Activated CD8-positive, alpha-beta memory T cell treated with anti-CD3 and anti-CD28 coated beads, Interleukin-2, amount 50 U/mL, for 4 hours (primary cell): ENCODE measurements around the gene CHPF2.

Source experiments
- DNase-seq: peaks from one replicate; pipeline ENCODE4 v3.0.0-alpha.2; 2020

The CHPF2 gene

DNA sequence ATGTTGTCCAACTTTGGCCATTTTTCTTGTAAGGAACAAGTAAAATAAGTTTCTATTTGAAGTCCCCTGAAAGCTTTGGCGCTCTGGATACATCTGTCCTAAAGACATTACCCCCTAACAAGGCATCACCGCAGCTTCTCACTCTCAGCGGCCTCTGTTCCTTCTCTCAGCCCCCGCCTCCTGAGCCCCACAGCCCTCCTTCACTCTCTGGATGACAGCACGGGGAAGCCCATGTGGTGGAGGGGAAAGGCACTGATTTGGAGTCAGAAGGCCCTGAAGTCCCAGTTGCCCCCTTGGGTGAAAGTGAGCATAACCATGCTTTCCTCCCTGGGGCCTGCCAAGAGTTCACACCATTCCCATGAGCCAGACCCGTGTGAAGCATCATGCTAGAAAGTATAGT lies 26.6 kb upstream of the CHPF2 start:
- no peak for DNase-seq

DNA sequence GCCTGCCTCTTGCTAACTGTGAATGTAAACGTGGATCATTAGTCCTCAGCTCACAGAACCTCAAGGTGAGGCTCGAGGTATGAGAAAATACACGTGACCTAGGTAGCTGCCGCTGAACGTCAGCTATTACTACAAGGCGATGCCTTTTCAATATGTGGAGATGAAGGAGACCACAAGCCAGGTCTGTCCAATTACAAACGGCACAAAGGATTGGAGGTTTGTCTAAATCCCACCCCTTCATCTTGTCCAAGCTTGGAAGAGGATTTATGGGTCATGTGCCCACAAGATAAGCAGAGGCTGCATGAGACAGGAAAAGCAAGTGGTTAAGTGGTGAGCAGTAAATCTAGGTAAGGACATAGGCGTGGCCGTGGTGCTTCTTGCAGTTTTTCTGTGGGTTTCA lies 25.4 kb upstream of the CHPF2 start:
- no peak for DNase-seq

DNA sequence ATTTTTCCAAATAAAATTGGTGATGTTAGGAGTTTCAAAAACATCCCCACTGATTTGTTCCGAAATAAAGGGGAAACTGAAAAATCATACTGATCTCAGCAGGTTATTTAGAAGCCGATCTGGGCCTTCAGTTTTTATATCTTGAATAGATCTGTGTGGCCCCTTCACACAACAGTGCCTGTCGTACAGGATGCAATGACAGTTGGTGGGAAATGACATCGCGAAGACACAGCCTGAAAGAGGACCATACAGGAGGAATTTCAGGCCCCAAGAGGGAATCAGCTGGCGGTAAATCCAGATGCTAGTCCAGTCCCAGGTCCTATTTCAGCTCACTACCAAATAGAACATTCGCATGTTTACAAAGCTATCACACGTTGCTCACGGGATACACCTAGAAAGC lies 25.0 kb upstream of the CHPF2 start:
- DNase-seq = no peak

DNA sequence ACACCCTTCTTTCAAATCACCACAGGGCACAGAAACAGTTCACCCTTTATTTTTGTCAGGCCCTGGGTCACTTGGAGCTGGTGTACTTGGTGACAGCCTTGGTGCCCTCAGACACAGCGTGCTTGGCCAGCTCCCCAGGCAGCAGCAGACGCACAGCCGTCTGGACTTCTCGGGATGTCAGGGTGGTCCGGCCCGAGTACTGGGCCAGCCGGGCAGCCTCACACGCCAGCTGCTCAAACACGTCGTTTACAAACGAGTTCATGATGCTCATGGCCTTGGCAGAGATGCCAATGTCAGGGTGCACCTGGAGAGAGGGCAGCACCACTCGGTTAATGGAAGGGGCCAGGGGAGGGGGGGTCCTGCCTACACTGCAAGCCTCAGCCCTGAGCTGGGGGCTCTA lies 24.5 kb upstream of the CHPF2 start:
- DNase-seq = no peak

DNA sequence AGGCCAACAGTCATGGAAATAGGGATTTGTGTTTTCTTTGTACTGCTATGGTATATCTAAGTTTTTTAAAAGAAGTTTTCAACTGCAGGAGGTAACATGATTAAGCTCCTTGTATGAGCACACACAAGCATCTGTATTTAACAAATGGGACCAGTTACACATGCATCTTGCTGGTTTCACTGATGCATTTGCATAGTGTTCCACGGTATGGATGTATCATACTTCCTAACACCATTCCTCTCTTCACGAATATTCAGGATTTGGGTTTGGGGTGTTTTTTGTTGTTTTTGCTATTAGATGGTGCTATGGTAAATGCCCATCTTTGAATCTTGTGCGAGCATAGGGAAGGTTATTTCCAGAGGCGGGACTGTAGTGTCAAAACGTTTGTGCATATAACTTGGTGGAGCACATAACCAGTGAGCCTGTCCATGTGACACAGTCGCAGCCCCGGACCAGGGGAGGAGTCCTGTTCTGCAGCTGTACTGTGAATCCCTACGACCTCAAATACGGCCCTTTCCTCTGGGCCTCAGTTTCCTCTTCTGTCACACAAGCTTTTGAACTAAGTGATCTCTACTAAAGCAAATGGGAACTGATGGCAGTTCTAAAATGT lies 23.9 kb upstream of the CHPF2 start:
- DNase-seq = no peak

DNA sequence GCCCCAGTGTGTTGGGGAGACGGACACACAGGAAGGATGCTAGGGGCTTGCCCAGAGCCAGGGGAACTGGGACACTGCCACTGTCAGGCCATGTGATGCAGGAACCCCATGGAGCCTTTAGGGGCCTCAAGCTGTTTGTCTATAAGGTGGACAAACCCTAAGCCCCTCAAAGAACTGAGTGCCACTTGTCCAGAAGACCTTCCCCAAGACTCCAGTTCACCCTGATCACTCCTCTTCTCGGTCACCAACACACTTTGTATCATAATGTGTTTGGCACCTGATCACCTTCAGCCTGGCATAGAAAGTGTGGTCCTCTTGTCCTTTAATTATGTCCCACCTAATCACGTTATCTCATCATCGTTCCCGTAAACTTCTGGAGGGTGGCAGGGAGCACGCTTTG lies 22.7 kb upstream of the CHPF2 start:
- DNase-seq = no peak

DNA sequence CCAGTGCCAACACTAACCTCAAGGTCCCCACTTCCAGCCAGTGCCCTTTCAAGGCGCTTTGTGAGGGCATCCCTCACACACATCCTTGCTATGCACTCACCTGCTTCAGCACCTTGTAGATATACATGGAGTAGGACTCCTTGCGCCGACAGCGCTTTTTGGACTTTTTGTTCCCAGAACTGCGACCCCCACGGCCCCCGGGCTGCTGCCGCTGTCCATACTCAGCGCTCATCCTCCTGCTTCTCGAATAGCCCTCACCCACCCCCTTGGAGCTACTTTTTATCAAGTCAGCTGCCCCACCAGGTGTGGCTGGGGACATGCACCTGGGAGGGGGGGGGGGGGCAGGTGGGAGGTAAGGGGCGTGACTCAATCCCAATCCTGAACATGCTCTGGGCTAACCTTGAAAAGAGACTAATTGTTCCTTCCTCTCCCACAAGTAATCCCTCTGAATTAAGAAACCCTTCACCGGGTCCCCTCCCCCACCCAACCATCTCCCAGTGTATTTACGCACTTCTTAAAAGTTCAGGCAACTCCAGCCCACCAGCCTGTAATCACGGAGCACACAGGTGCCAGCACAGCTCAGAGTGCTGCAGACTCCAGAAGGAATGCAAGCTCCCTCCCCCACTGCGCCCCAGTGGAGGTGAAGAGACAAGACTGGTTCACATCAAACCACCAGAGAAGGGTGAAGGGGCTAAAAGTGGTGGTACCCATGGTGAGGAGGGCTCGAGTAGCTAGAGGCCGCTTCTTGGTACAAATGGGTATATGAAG lies 22.0 kb upstream of the CHPF2 start, which contains the start of gene H2BK1:
Gene H2BK1 (minus strand): TSS at position 402 of the 768 bp plus-strand sequence. CDS start 170 bp downstream, at position 232.
- no peak for DNase-seq

DNA sequence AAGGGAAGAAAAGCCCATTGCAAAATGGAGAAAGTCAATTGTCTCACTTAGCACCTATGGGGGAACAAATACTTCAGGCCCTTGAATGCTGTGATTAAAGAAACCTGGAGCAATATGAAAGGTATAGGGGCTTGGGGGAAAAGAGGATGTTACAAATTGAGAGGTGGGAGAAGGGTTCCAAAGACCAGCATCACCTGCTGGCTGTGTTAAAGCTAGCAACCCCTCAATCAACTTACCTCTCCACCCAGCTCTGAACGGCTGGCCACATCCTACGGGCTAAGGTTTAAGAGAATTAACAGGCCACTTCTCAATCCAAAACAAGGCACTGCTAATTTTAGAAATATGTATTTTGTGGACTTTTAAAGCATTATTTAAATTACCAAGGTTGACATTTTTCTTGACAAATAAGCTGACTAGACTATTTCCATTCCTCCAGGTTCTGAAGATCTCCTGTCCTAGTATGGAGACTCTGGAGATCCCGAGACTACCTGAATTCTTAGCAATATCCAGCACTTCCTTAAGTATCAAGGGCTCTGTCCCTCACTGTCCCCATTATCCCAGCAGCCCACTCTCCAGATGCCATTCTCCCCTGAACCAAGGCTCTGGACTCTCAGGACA lies 21.0 kb upstream of the CHPF2 start:
- no peak for DNase-seq

DNA sequence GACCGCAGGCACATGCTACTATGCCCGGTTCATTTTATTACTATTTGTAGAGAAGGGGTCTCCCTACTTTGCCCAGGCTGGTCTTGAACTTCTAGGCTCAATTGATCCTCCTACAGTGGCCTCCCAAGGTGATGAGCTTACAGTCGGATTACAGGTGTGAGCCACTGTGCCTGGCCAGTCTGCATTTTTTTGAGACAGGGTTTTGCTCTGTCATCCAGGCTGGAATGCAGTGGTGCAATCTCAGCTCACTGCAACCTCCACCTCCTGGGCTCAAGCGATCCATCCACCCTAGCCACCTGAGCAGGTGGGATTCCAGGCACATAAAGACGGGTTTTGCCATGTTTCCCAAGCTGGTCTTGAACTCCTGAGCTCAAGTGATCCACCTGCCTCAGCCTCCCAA lies 19.7 kb upstream of the CHPF2 start:
- DNase-seq = no peak

DNA sequence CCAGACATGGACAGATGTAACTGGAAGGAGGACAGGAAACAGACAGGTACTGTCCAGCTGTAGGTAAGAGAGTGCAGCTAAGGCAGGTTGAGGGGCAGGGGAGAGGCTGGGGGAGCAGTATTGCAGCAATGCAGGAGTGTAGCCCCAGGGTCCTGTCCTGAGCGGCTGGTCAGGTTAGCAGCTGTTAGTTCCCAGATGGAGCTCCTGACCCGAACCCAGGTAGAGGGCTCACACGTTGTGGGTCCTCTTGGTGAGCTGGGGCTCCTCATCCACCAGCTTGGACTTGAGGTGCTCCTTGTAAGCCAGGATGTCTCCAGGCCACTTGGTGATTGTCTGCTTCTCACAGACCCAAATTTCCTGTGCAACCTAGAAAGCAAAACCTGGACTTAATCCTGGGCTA lies 18.5 kb upstream of the CHPF2 start:
- DNase-seq = no peak

DNA sequence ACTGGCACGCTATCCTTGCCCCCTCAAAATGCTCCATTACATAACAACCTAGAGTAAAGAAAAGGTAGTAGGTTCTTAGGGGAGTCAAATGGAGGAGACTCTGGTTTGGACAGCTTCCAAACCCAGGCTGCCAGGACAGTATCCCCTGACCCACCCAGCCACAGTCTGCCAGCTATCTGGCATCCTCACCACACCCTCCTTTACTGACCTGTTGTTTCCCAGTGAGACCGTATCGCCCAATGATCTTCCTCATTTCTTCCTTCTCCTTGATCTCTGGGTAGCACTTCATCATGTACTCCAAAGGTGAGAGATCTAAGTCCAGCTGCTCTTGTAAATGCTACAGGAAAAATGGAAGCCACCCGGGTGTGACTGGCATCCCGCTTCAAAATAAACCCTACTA lies 16.9 kb upstream of the CHPF2 start:
- no peak for DNase-seq

DNA sequence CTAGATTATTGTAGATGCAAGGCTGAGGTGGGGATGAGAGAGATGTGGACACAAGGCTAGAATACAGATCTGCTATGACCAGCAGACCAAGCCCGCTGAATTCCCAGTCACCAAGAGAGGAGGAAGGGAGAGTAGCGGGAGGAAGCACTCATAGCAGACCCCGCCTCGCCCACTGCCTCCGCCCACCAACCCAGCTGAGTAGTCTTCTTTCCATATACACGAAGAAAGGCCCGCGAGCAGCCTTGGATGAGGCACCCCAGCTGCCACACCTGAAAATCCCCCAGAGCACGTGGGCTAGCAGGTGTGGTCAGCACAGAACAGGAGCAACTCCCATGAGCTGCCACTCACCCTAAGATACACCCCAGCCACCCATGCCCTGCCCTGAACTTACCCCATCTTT lies 14.1 kb upstream of the CHPF2 start:
- DNase-seq = no peak

DNA sequence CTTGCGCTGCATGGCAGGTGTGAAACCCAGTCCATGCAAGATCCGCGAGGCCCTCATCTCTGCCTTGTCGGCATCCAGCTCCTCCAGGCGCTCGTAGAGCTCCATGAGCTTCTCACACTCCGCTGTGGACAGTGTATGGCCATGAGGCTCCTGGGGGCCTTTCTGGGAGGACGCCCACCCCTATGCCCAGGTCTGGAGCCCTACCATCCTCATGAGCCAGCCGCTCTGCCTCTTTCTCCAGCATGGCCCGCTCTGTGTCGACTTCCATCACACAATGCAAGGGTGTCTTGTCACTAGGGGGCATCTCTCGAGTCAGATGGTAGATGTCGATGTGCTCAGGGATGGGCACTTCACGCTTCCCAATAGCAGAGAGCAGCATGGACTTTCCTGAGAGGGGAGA lies 8.6 kb upstream of the CHPF2 start:
- DNase-seq = no peak

DNA sequence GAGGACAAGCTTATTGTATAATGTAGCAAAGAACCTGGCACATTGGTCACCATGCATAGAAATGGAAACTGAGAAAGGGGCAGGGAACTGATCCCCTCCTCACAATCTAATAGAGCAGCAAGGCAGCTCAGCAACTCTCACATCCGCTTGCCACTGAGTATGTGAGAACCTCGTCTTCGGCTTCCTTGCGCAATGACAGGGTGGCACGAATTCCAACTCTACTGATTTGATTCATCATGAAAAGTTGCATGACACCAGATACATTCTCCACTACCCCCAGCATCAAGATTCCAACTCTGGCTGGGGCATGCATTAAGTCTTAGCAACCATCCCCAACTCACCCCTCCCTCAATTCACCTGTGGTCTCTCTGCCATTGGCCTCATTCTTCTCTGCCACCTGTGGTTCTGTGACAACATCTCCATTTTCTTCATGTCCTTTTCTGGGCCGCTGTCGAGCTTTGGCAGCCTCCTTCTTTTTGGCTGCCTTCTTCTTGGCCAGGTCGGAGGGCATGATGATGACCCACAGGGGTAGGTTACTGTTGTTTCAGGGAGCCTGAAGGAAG lies 6.3 kb upstream of the CHPF2 start:
- no peak for DNase-seq

DNA sequence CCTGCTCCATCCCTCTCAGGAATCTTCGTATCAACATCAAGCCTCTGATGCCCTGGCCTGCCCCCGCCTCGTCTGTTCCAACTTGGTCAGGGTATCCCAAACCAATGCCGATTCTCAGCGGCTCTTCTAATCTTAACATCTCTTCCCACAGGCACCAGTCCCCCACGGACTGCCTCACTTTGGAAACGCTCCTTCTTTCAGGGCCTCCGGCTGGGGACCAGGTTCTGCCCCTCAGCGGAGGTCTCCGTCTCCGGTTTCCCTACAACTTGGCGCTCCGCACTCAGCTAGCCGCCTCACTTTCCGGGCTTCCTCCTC lies 5.8 kb upstream of the CHPF2 start:
- no peak for DNase-seq

DNA sequence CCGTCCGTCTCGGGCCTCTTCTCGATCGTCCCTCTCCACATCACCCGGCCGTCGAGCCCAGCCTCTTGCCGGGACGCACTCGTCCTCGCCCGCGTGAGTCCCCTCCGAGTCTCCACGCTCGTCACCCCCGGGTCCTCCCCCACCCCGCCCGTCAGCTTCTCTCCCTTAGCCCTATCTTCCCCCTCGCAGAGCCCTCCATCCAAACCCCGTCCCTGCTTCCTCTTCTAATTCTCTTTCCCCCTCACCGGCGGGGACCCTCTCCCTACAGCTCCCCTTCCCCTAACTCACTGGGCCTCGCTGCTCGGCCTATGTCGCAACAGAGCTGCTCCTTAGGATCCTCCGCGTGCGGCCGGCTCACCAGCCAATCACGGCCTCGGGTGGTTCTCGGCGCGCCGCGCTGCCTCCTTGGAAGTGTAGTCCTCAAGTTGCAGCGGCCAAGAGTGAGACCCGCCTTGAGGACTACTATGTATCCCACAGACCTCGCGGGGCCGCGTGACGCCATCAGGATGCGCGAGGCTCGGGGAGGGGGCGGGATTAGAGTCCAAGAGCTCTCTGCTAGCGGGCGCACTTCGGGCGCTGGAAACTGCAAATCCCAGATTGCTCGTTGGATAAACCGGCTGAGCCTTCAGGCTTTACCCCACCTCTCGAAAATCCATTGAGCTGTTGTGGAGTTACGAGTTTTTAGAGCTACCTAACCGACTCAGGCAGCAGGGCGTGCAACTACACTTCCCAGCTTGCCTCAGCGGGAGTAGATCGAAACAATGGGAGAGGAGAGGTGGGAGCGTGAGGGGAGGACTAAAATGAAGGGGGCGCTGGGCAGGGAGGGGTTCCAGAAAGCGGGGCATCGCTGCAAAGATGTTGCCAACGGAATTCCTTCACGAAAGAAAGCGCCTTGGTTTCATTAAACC lies 5.2 kb upstream of the CHPF2 start, which contains the start of gene ABCF2:
Gene ABCF2 (minus strand): TSS at position 331 of the 908 bp plus-strand sequence. CDS start 747 bp downstream, outside the sequence.
- DNase-seq = peak; percentile 99

DNA sequence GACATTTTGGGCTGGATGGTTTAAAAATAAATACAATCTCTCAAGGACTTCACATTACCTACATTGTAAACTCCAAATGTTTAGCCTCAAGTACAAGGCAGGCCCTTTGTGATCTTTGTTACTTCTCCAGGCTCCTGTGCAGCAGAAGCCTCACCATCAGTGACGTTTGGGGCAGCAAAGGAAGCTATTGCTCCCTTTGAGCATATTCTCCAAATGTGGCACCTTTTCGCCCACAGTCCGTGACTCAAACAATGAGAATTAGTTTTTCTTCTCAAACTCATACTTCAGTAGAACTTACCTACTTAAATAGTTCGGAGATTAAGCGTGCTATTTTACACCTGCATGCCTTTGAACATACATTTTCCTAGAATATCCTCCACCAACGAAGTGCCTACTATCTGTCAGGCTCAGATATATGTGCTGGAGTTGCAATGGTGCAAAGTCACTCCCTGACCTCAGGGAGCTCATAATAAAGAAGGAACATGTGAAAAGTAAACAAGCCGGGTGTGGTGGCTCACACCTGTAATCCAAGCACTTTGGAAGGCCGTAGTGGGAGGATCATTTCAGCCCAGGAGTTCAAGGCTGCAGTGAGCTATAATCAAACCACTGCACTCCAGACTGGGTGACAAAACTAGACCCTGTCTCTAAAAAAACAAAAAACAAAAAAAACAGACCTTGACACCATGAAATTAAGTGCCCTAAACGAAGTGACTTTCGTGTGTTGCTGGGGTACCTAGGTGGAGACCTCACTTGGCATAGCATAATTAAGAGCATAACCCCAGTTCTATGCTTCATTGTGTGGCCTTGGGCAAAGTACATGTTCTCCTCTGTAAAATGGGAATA lies 4.0 kb upstream of the CHPF2 start:
- no peak for DNase-seq

DNA sequence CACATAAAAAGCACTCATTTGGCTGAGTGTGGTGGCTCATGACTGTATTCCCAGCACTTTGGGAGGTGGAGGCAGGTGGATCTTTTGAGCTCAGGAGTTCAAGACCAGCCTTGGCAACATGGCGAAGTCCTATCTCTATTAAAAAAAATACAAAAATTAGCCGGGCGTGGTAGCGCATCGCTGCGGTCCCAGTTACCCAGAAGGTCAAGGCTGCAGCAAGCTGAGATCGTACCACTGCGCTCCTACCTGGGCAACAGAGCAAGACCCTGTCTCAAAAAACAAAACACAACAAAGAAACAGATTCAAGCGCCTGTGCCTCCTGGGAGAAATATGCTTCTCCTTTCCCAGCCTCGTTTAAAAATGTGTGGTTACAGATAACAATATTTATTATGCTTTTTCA lies 3.0 kb upstream of the CHPF2 start:
- no peak for DNase-seq

DNA sequence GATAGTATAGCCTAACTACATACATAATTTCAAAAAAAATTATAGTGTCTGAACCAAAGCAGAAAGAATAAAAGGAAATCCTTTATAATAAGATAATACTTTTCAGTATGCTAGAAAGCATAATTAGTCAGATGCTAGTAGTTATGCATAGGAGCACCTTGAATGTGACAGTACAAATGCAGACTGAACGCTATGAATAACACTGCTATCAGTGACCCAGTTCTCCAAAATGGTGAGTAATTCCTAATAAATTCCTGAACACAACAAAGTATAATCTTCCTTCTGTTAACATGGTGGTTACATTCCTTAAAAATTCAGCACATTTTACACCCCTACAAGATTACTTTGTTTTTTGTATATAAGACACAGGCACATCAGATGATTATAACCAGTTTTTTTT lies 1.2 kb upstream of the CHPF2 start:
- DNase-seq = no peak

DNA sequence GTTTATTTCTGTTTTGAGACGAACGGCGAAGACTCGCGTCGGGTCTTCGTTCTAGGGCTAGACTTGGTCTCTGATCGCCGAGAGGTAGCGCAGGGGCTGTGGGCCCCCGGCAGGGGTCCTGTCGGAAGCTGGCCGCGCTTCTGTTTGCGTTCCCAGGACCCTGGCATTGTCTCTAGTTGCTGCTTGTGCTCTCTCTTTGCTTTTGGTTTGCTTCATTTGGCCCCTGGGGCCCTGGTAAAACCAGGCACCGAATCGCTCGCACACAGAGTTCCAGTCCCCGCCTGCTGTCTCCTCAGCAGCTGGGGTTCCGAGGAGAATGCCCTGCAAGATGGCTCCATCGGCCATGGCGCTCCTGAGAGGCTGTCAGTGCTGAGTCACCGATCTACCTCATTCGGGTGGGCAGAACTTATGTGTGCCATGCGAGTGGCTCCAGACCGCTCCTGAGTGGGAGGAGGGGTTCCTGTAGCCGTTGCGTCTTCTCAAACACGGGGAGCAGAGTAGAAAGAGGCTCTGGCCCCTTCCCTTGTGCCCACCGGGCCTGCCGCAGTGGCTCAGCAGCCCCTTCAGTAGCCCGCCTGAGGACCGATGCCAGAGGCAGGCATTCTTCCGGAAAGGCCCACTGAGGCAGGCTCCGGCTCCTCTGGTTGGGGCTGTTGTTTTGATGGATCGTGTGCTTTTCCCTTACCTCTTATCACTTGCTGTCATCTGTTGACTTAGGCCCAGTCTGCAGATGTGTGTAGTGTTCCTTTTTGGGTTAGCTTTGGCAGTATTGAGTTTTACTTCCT lies 826 bp downstream of the CHPF2 start:
- DNase-seq = peak; percentile 76

DNA sequence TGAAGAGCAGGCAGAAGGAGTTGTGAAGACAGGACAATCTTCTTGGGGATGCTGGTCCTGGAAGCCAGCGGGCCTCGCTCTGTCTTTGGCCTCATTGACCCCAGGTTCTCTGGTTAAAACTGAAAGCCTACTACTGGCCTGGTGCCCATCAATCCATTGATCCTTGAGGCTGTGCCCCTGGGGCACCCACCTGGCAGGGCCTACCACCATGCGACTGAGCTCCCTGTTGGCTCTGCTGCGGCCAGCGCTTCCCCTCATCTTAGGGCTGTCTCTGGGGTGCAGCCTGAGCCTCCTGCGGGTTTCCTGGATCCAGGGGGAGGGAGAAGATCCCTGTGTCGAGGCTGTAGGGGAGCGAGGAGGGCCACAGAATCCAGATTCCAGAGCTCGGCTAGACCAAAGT lies 1.5 kb downstream of the CHPF2 start:
- DNase-seq = no peak
